HEK293 (cell line): Measurements from ENCODE around the gene SKAP1.

Experiments used
- GLI2 ChIP-seq: fragments of 450-650 bp; formaldehyde crosslinking; IDR thresholded peaks from 2 replicates; pipeline ENCODE4; 2017; ENCODE audit warnings: missing biosample characterization, missing genetic modification characterization, low read depth, borderline replicate concordance
- GLI4 ChIP-seq: fragments of 450-650 bp; formaldehyde crosslinking; IDR thresholded peaks from 2 replicates; pipeline ENCODE4 v1.5.1; 2016; ENCODE audit warnings: missing biosample characterization, missing genetic modification characterization
- MYNN ChIP-seq: fragments of 450-650 bp; formaldehyde crosslinking; IDR thresholded peaks from 2 replicates; pipeline ENCODE4 v1.5.1; 2016; ENCODE audit warnings: missing biosample characterization, missing genetic modification characterization, borderline replicate concordance
- OSR2 ChIP-seq: fragments of 450-650 bp; formaldehyde crosslinking; IDR thresholded peaks from 2 replicates; pipeline ENCODE4 v1.5.1; 2016; ENCODE audit warnings: missing biosample characterization, missing genetic modification characterization
- SALL2 ChIP-seq: fragments of 450-650 bp; formaldehyde crosslinking; IDR thresholded peaks from 2 replicates; pipeline ENCODE4 v1.5.0; 2017; ENCODE audit warnings: missing biosample characterization, mild to moderate bottlenecking, missing genetic modification characterization, borderline replicate concordance
- SCRT1 ChIP-seq: fragments of 450-650 bp; formaldehyde crosslinking; IDR thresholded peaks from 2 replicates; pipeline ENCODE4 v1.5.1; 2016; ENCODE audit warnings: missing biosample characterization, missing genetic modification characterization, borderline replicate concordance
- ZIC2 ChIP-seq: fragments of 450-650 bp; formaldehyde crosslinking; IDR thresholded peaks from 2 replicates; pipeline ENCODE4 v1.5.1; 2016; ENCODE audit warnings: missing biosample characterization, missing genetic modification characterization
- ZNF140 ChIP-seq: fragments of 450-650 bp; formaldehyde crosslinking; IDR thresholded peaks from 2 replicates; pipeline ENCODE4 v1.5.1; 2016; ENCODE audit warnings: missing biosample characterization, missing genetic modification characterization
- ZNF19 ChIP-seq: fragments of 450-650 bp; formaldehyde crosslinking; IDR thresholded peaks from 2 replicates; pipeline ENCODE4; 2016; ENCODE audit warnings: missing biosample characterization, missing genetic modification characterization, low read depth
- ZNF274 ChIP-seq, 2 experiments: fragments of 200-500 bp in 1 of 2; fragments of 450-650 bp in 1 of 2; sonication (Bioruptor generic) in 1 of 2; formaldehyde crosslinking in 1 of 2; IDR thresholded peaks; 2 replicates each; pipeline versions ENCODE4 v1.5.1 to v1.6.1; 2014 to 2016; ENCODE audit warnings: borderline replicate concordance in 1 of 2, inconsistent platforms in 1 of 2, low read length in 1 of 2, missing biosample characterization in 1 of 2, missing genetic modification characterization in 1 of 2
- ZNF292 ChIP-seq: fragments of 450-650 bp; formaldehyde crosslinking; IDR thresholded peaks from 2 replicates; pipeline ENCODE4 v1.5.1; 2016; ENCODE audit warnings: low read depth, missing biosample characterization, missing genetic modification characterization, borderline replicate concordance
- ZNF366 ChIP-seq: fragments of 450-650 bp; formaldehyde crosslinking; conservative IDR thresholded peaks from 2 replicates; pipeline ENCODE4 v1.5.1; 2016; ENCODE audit warnings: missing biosample characterization, missing genetic modification characterization
- ZNF404 ChIP-seq: fragments of 450-650 bp; formaldehyde crosslinking; IDR thresholded peaks from 2 replicates; pipeline ENCODE4 v1.5.1; 2017; ENCODE audit warnings: missing biosample characterization, missing genetic modification characterization
- ZNF423 ChIP-seq: fragments of 450-650 bp; formaldehyde crosslinking; IDR thresholded peaks from 2 replicates; pipeline ENCODE4 v1.5.1; 2016; ENCODE audit warnings: missing biosample characterization, missing genetic modification characterization
- ZNF600 ChIP-seq: fragments of 450-650 bp; formaldehyde crosslinking; IDR thresholded peaks from 2 replicates; pipeline ENCODE4 v1.5.1; 2016; ENCODE audit warnings: missing biosample characterization, missing genetic modification characterization
- ZNF747 ChIP-seq: fragments of 450-650 bp; formaldehyde crosslinking; IDR thresholded peaks from 2 replicates; pipeline ENCODE4 v1.5.1; 2016; ENCODE audit warnings: missing biosample characterization, missing genetic modification characterization
- TF ChIP-seq, protein P1 (sequence below): fragments of 450-650 bp; formaldehyde crosslinking; IDR thresholded peaks from 2 replicates; pipeline ENCODE4 v1.5.1; 2016; ENCODE audit warnings: missing biosample characterization, missing genetic modification characterization, borderline replicate concordance
- TF ChIP-seq, protein P2 (sequence below): fragments of 450-650 bp; formaldehyde crosslinking; optimal IDR thresholded peaks from 2 replicates; pipeline ENCODE3; 2016; ENCODE audit warnings: missing biosample characterization, mild to moderate bottlenecking, missing genetic modification characterization
- TF ChIP-seq, protein P3 (sequence below): fragments of 450-650 bp; formaldehyde crosslinking; conservative IDR thresholded peaks from 2 replicates; pipeline ENCODE4 v1.5.1; 2016; ENCODE audit warnings: low read depth, missing biosample characterization, missing genetic modification characterization
- TF ChIP-seq, protein P4 (sequence below): IDR thresholded peaks from 2 replicates; pipeline ENCODE4 v1.6.1; 2011; ENCODE audit warnings: mild to moderate bottlenecking, low read depth, low read length, borderline replicate concordance
- TF ChIP-seq, protein P5 (sequence below): fragments of 450-650 bp; formaldehyde crosslinking; IDR thresholded peaks from 2 replicates; pipeline ENCODE4 v1.5.1; 2016; ENCODE audit warnings: missing biosample characterization, missing genetic modification characterization, borderline replicate concordance

SKAP1 gene

DNA sequence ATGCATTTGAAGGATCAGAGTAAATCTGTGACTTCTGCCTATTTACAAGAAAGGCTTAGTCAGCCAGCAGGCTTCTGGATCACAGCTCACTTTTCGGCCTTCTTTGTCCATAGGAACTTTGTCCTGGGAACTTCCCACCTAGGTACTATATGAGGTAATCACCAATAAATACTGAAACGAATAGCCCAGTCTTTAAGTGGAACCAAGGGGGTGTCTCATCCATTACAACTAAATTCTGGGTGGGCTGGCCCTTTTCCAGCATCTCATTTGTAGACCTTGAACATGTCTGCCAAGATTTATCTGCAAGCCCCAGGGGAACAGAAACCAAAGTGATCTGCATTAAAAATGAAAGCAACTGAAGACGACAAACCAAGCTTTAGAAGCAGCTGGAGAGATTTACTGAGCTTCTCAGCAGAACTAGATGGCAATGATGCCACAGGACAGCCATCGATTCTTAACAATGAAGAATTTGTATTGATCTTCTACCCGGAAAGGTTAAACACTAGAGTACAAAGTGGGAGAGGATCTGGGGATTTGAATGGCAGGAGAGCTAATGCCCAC is 267.0 kb downstream of the SKAP1 start (continued):
- TF ChIP-seq, protein P1, sequence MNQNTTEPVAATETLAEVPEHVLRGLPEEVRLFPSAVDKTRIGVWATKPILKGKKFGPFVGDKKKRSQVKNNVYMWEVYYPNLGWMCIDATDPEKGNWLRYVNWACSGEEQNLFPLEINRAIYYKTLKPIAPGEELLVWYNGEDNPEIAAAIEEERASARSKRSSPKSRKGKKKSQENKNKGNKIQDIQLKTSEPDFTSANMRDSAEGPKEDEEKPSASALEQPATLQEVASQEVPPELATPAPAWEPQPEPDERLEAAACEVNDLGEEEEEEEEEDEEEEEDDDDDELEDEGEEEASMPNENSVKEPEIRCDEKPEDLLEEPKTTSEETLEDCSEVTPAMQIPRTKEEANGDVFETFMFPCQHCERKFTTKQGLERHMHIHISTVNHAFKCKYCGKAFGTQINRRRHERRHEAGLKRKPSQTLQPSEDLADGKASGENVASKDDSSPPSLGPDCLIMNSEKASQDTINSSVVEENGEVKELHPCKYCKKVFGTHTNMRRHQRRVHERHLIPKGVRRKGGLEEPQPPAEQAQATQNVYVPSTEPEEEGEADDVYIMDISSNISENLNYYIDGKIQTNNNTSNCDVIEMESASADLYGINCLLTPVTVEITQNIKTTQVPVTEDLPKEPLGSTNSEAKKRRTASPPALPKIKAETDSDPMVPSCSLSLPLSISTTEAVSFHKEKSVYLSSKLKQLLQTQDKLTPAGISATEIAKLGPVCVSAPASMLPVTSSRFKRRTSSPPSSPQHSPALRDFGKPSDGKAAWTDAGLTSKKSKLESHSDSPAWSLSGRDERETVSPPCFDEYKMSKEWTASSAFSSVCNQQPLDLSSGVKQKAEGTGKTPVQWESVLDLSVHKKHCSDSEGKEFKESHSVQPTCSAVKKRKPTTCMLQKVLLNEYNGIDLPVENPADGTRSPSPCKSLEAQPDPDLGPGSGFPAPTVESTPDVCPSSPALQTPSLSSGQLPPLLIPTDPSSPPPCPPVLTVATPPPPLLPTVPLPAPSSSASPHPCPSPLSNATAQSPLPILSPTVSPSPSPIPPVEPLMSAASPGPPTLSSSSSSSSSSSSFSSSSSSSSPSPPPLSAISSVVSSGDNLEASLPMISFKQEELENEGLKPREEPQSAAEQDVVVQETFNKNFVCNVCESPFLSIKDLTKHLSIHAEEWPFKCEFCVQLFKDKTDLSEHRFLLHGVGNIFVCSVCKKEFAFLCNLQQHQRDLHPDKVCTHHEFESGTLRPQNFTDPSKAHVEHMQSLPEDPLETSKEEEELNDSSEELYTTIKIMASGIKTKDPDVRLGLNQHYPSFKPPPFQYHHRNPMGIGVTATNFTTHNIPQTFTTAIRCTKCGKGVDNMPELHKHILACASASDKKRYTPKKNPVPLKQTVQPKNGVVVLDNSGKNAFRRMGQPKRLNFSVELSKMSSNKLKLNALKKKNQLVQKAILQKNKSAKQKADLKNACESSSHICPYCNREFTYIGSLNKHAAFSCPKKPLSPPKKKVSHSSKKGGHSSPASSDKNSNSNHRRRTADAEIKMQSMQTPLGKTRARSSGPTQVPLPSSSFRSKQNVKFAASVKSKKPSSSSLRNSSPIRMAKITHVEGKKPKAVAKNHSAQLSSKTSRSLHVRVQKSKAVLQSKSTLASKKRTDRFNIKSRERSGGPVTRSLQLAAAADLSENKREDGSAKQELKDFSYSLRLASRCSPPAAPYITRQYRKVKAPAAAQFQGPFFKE (tag by site-specific recombination), result no peak
- TF ChIP-seq OSR2 (tag by site-specific recombination) (no peak; the same call in 1 of the 2 replicates), ZNF292 (tag by site-specific recombination) (no peak), ZNF404 (tag by site-specific recombination) (no peak), MYNN (tag by site-specific recombination) (no peak), ZNF366 (peak; percentile 42), GLI2 (0 out of 2 replicates have a peak, but pooled peaks have one; percentile 24), ZNF747 (tag by site-specific recombination) (no peak), ZNF19 (tag by site-specific recombination) (no peak), ZNF274 (IDR thresholded peaks at IDR 0.05; ENCODE audit: low read length) (no peak), ZNF274 (tag by site-specific recombination; IDR thresholded peaks at IDR 0.05; ENCODE audit: borderline replicate concordance) (no peak), SALL2 (tag by site-specific recombination) (no peak), ZIC2 (tag by site-specific recombination) (peak; percentile 74), ZNF600 (tag by site-specific recombination) (no peak), SCRT1 (tag by site-specific recombination) (no peak), ZNF423 (tag by site-specific recombination) (peak; percentile 40; the same call in 1 of the 2 replicates), ZNF140 (tag by site-specific recombination) (no peak), GLI4 (tag by site-specific recombination) (no peak)
- TF ChIP-seq, protein P2, sequence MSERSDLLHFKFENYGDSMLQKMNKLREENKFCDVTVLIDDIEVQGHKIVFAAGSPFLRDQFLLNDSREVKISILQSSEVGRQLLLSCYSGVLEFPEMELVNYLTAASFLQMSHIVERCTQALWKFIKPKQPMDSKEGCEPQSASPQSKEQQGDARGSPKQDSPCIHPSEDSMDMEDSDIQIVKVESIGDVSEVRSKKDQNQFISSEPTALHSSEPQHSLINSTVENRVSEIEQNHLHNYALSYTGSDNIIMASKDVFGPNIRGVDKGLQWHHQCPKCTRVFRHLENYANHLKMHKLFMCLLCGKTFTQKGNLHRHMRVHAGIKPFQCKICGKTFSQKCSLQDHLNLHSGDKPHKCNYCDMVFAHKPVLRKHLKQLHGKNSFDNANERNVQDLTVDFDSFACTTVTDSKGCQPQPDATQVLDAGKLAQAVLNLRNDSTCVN, result no peak
- TF ChIP-seq, protein P3, sequence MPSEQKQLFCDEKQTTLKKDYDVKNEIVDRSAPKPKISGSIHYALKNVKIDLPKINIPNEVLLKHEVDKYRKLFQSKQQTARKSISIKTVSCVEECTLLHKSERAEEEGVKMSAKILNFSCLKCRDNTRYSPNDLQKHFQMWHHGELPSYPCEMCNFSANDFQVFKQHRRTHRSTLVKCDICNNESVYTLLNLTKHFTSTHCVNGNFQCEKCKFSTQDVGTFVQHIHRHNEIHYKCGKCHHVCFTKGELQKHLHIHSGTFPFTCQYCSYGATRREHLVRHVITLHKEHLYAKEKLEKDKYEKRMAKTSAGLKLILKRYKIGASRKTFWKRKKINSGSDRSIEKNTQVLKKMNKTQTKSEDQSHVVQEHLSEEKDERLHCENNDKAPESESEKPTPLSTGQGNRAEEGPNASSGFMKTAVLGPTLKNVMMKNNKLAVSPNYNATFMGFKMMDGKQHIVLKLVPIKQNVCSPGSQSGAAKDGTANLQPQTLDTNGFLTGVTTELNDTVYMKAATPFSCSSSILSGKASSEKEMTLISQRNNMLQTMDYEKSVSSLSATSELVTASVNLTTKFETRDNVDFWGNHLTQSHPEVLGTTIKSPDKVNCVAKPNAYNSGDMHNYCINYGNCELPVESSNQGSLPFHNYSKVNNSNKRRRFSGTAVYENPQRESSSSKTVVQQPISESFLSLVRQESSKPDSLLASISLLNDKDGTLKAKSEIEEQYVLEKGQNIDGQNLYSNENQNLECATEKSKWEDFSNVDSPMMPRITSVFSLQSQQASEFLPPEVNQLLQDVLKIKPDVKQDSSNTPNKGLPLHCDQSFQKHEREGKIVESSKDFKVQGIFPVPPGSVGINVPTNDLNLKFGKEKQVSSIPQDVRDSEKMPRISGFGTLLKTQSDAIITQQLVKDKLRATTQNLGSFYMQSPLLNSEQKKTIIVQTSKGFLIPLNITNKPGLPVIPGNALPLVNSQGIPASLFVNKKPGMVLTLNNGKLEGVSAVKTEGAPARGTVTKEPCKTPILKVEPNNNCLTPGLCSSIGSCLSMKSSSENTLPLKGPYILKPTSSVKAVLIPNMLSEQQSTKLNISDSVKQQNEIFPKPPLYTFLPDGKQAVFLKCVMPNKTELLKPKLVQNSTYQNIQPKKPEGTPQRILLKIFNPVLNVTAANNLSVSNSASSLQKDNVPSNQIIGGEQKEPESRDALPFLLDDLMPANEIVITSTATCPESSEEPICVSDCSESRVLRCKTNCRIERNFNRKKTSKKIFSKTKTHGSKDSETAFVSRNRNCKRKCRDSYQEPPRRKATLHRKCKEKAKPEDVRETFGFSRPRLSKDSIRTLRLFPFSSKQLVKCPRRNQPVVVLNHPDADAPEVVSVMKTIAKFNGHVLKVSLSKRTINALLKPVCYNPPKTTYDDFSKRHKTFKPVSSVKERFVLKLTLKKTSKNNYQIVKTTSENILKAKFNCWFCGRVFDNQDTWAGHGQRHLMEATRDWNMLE (tag by site-specific recombination), result peak; percentile 26
- TF ChIP-seq, protein P4, sequence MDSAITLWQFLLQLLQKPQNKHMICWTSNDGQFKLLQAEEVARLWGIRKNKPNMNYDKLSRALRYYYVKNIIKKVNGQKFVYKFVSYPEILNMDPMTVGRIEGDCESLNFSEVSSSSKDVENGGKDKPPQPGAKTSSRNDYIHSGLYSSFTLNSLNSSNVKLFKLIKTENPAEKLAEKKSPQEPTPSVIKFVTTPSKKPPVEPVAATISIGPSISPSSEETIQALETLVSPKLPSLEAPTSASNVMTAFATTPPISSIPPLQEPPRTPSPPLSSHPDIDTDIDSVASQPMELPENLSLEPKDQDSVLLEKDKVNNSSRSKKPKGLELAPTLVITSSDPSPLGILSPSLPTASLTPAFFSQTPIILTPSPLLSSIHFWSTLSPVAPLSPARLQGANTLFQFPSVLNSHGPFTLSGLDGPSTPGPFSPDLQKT, result no peak
- TF ChIP-seq, protein P5, sequence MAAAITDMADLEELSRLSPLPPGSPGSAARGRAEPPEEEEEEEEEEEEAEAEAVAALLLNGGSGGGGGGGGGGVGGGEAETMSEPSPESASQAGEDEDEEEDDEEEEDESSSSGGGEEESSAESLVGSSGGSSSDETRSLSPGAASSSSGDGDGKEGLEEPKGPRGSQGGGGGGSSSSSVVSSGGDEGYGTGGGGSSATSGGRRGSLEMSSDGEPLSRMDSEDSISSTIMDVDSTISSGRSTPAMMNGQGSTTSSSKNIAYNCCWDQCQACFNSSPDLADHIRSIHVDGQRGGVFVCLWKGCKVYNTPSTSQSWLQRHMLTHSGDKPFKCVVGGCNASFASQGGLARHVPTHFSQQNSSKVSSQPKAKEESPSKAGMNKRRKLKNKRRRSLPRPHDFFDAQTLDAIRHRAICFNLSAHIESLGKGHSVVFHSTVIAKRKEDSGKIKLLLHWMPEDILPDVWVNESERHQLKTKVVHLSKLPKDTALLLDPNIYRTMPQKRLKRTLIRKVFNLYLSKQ (tag by site-specific recombination), result no peak
